ENCODE data around the gene RNF5. TPM values are rescaled to one million over a fixed set of nuclear protein-coding genes. Genes with fewer than 3 reads are reported as not detected.

The RNF5 gene
- total and polyA plus RNA-seq, 2 donors (not counting 1 experiment from before 2014, with no cell fraction given): 25.5 to 40.7 TPM

- no peak for TF ChIP-seq CTCF (IDR thresholded peaks at IDR 0.05)
- TF ChIP-seq EZH2 (IDR thresholded peaks at IDR 0.05; ENCODE audit: borderline replicate concordance, insufficient read depth, low read depth, low read length, poor library complexity, severe bottlenecking): no peak
- H3K27me3 ChIP-seq (replicated peaks in 1 of 4; ENCODE audit: control extremely low read depth in 1 of 4, control insufficient read depth in 3 of 4, insufficient read depth in 4 of 4, low read length in 3 of 4): peaks cover 0 to 71% (median 29%) of the 10 kb centered on the region in 4 experiments
- no peaks in the 10 kb centered on the region for H4K20me1 ChIP-seq (ENCODE audit: control insufficient read depth, insufficient read depth, low read length, poor library complexity, severe bottlenecking)
- H3K27me3 Mint-ChIP-seq: peaks cover 52% of the 10 kb centered on the region
- peaks cover 37 to 42% of the 10 kb centered on the region in 2 donors for H3K4me1 ChIP-seq (ENCODE audit: control insufficient read depth in 2 of 2, insufficient read depth in 2 of 2, low read length in 2 of 2)
- H3K79me2 ChIP-seq (ENCODE audit: control insufficient read depth, insufficient read depth, low read length): no peaks in the 10 kb centered on the region
- ATAC-seq (ENCODE audit: low read depth) (no peak), DNase-seq (no peak)
- WGBS (ENCODE audit: insufficient coverage): 71% methylated on average over 2 of the region's 24 CpGs
- H3K9me3 ChIP-seq (ENCODE audit: control extremely low read depth in 1 of 3, control insufficient read depth in 2 of 3, insufficient read depth in 1 of 3, low read length in 2 of 3): peaks cover 0 to 16% (median 3%) of the 10 kb centered on the region in 3 donors
- peak within 1 kb of the TSS; percentile 99 for H3K4me3 Mint-ChIP-seq
- ChIA-PET CTCF (interaction anchor here (0.5 to 0.7 kb wide), 2 partner anchors 93 to 231 kb away, joined by 3 to 5 read pairs; no protein-coding TSS in a partner anchor), POLR2A (interaction anchor here (0.7 kb wide), 1 partner anchor 1030 kb away, joined by 3 read pairs; no protein-coding TSS in a partner anchor)
- peak within 1 kb of the TSS; percentile 56 for H3K27ac Mint-ChIP-seq
- no peak within 1 kb of the TSS for H2AFZ ChIP-seq (ENCODE audit: insufficient read depth, low read depth, low read length, poor library complexity, severe bottlenecking)
- H3K4me1 Mint-ChIP-seq: peaks cover 57% of the 10 kb centered on the region
- no peaks in the 10 kb centered on the region for H3K9me3 Mint-ChIP-seq (ENCODE audit: insufficient read depth)
- H3K36me3 ChIP-seq (replicated peaks in 1 of 2; ENCODE audit: control extremely low read depth in 1 of 2, control insufficient read depth in 1 of 2, extremely low read depth in 1 of 2, insufficient read depth in 2 of 2, low read length in 1 of 2): no peaks in the 10 kb centered on the region
- H3K4me2 ChIP-seq (replicated peaks; ENCODE audit: low read depth, low read length, poor library complexity, severe bottlenecking): no peak within 1 kb of the TSS
- no peak within 1 kb of the TSS for H3K4me3 ChIP-seq (ENCODE audit: control extremely low read depth in 1 of 5, extremely low read depth in 1 of 5, insufficient read depth in 1 of 5, low read depth in 2 of 5, low read length in 4 of 5)
- no peak within 1 kb of the TSS for H3K27ac ChIP-seq (ENCODE audit: low read length in 2 of 2)
- intact Hi-C loops (cut with micrococcal nuclease): loop anchor here (10.0 kb wide), 1 partner anchor 107 kb away; no protein-coding TSS in a partner anchor
- H3K9ac ChIP-seq (ENCODE audit: low read length): no peak within 1 kb of the TSS
Observed at GRCh38 chr6:32151863-32152768, 26.1 kb upstream of the RNF5 start, which contains the start of gene PRRT1. Gene PRRT1, minus strand, starts transcription at chr6:32151939. Its CDS starts 112 bp downstream, at chr6:32151827.

Measured in B cell (primary cell).